Stimulated activated CD8-positive, alpha-beta memory T cell treated with anti-CD3 and anti-CD28 coated beads, Interleukin-4, amount 100 ng/mL, for 1 hour (primary cell): Measurements from ENCODE around the gene FAM222B.
"Not testable (repeated sequence)": the region's sequence is repeated elsewhere in the genome, so short reads cannot be mapped to it uniquely, and the experiment has no call there.

Experiments
- DNase-seq, 2 donors: peaks; one replicate each; pipeline ENCODE4 v3.0.0-alpha.2; 2020; ENCODE audit warnings: low read depth in 2 of 2, low spot score in 1 of 2

FAM222B gene

GRCh38 chr17:28873839-28874238 is 31.2 kb upstream of the FAM222B start:
- DNase-seq = no peak

GRCh38 chr17:28871056-28871579 is 28.5 kb upstream of the FAM222B start:
- no peak for DNase-seq

- DNase-seq = no peak
These were observed 24.7 kb upstream of the FAM222B start for GRCh38 chr17:28867276-28867675.

- DNase-seq = no peak
These were observed 23.6 kb upstream of the FAM222B start for GRCh38 chr17:28865946-28866752.

- DNase-seq = no peak
These were observed 22.6 kb upstream of the FAM222B start for GRCh38 chr17:28864991-28865849.

GRCh38 chr17:28863953-28864352 is 21.4 kb upstream of the FAM222B start:
- no peak for DNase-seq

- DNase-seq = no peak
These were observed 20.0 kb upstream of the FAM222B start for GRCh38 chr17:28862561-28862960.

GRCh38 chr17:28861393-28862203 is 19.0 kb upstream of the FAM222B start:
- DNase-seq = no peak

- DNase-seq = no peak
These were observed 17.8 kb upstream of the FAM222B start for GRCh38 chr17:28860363-28860808.

GRCh38 chr17:28858801-28859355 is 16.3 kb upstream of the FAM222B start:
- no peak for DNase-seq

- DNase-seq = no peak
These were observed 15.6 kb upstream of the FAM222B start for GRCh38 chr17:28857905-28858800.

- no peak for DNase-seq
These were observed 13.5 kb upstream of the FAM222B start for GRCh38 chr17:28856028-28856574.

GRCh38 chr17:28855336-28855679 is 12.7 kb upstream of the FAM222B start:
- no peak for DNase-seq

- DNase-seq = peak; percentile 54 to 66
These were observed 12.1 kb upstream of the FAM222B start, which contains the start of gene ERAL1 for GRCh38 chr17:28854457-28855335. TSS of gene ERAL1 (plus strand) at chr17:28855016. CDS start at chr17:28855035, 19 bp downstream.

GRCh38 chr17:28853295-28853694 is 10.7 kb upstream of the FAM222B start:
- no peak for DNase-seq

GRCh38 chr17:28849281-28849680 is 6.7 kb upstream of the FAM222B start:
- DNase-seq = no peak

GRCh38 chr17:28848667-28849066 is 6.1 kb upstream of the FAM222B start:
- not testable (repeated sequence) for DNase-seq

- DNase-seq = not testable (repeated sequence)
These were observed 4.1 kb upstream of the FAM222B start for GRCh38 chr17:28846699-28847098.
